ENCODE results near the gene GPC1.

The GPC1 gene

DNA sequence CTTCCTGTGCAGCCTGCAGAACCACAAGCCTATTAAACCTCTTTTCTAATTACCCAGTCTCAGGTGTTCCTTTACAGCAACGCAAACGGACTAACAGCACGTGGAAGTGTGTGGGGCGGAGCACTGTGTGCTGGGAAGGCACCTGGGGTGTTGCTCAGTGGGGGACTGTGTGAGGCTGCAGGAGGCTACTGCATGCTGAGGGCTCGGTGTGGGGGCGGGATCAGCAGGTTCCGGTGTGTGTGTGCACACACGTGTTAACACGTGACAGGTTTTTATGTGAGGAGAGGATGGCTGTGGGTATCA lies 63.4 kb downstream of the GPC1 start:
- H3K36me3 ChIP-seq (replicated peaks; ENCODE audit: low read depth, low read length), result peaks cover 10% of the 10 kb centered on the region
- no peak overlapping the region for H3K9ac ChIP-seq (ENCODE audit: low read length)
- H3K9me3 ChIP-seq (ENCODE audit: insufficient read depth, low read length), result no peaks in the 10 kb centered on the region
- no peak overlapping the region for H3K27ac ChIP-seq (ENCODE audit: low read length)
- no peak overlapping the region for H2AFZ ChIP-seq (ENCODE audit: low read depth, low read length)
- TF ChIP-seq, protein P1, sequence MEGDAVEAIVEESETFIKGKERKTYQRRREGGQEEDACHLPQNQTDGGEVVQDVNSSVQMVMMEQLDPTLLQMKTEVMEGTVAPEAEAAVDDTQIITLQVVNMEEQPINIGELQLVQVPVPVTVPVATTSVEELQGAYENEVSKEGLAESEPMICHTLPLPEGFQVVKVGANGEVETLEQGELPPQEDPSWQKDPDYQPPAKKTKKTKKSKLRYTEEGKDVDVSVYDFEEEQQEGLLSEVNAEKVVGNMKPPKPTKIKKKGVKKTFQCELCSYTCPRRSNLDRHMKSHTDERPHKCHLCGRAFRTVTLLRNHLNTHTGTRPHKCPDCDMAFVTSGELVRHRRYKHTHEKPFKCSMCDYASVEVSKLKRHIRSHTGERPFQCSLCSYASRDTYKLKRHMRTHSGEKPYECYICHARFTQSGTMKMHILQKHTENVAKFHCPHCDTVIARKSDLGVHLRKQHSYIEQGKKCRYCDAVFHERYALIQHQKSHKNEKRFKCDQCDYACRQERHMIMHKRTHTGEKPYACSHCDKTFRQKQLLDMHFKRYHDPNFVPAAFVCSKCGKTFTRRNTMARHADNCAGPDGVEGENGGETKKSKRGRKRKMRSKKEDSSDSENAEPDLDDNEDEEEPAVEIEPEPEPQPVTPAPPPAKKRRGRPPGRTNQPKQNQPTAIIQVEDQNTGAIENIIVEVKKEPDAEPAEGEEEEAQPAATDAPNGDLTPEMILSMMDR (IDR thresholded peaks at IDR 0.05; ENCODE audit: low read depth, low read length), result no peak
- no peak for TF ChIP-seq EZH2phosphoT487 (IDR thresholded peaks at IDR 0.05; ENCODE audit: low read depth)
- no peaks in the 10 kb centered on the region for H3K79me2 ChIP-seq (ENCODE audit: low read length)
- H3K4me1 ChIP-seq (ENCODE audit: low read length), result no peaks in the 10 kb centered on the region
- H4K20me1 ChIP-seq (ENCODE audit: insufficient read depth, low read length), result no peaks in the 10 kb centered on the region
- H3K27me3 ChIP-seq (ENCODE audit: low read depth, low read length), result no peaks in the 10 kb centered on the region
- no peak overlapping the region for H3K4me3 ChIP-seq (ENCODE audit: low read length)
- no peak overlapping the region for H3K4me2 ChIP-seq (ENCODE audit: low read length)

DNA sequence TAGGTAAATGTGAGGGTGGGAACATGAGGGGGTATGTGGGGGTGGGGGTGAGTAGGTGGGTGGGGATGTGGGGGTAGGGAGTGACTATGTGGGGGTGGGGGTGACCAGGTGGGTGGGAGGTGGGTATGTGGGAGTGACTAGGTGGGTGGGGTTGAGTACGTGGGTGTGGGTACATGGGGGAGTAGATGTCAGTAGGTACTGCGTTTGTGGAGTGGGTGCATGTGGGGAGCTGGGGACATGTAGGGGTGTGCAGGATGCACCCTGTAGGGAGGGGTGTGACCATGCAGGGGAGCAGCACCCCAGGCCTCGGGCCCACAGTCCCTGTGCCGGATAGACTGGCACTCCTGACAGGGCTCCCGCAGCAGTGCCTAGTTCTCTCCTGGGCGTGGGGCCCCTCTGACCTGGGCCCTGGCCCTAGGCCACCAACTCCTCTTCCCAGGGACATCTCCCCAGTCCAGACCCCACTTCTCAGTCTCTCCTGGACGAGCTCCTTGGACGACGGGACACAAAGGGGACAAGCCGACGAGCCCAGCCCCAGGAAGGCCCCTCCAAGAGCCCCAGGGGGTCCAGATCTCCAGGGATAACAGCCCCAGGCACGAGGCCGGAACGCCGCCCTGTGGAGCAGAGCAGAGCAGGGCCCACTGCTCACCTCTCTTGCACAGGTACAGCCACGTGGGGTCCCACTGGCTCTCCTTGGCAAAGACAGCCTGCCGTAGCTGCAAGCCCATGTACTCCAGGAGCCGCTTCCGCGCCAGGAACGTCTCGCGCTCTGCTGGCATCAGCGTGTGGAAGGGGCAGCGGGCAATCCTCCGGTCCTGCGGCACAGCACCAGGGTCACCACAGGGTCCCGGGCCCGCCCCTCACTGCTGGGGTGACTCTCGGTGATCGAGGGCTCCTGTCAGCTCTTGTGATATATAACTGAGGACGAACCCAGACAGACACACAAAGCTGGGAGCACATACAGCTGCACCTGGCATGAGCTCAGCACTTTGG lies 64.1 kb downstream of the GPC1 start:
- Histone ChIP-seq H4K20me1 (ENCODE audit: insufficient read depth, low read length) (no peaks in the 10 kb centered on the region), H3K27ac (ENCODE audit: low read length) (no peak overlapping the region), H3K4me2 (ENCODE audit: low read length) (no peak overlapping the region), H3K36me3 (replicated peaks; ENCODE audit: low read depth, low read length) (peaks cover 3% of the 10 kb centered on the region), H3K79me2 (ENCODE audit: low read length) (no peaks in the 10 kb centered on the region), H3K27me3 (ENCODE audit: low read depth, low read length) (no peaks in the 10 kb centered on the region), H2AFZ (ENCODE audit: low read depth, low read length) (no peak overlapping the region), H3K9ac (ENCODE audit: low read length) (no peak overlapping the region), H3K4me3 (ENCODE audit: low read length) (no peak overlapping the region), H3K9me3 (ENCODE audit: insufficient read depth, low read length) (no peaks in the 10 kb centered on the region), H3K4me1 (ENCODE audit: low read length) (no peaks in the 10 kb centered on the region)
- TF ChIP-seq, protein P1 (IDR thresholded peaks at IDR 0.05; ENCODE audit: low read depth, low read length), result no peak
- TF ChIP-seq EZH2phosphoT487 (IDR thresholded peaks at IDR 0.05; ENCODE audit: low read depth), result no peak

DNA sequence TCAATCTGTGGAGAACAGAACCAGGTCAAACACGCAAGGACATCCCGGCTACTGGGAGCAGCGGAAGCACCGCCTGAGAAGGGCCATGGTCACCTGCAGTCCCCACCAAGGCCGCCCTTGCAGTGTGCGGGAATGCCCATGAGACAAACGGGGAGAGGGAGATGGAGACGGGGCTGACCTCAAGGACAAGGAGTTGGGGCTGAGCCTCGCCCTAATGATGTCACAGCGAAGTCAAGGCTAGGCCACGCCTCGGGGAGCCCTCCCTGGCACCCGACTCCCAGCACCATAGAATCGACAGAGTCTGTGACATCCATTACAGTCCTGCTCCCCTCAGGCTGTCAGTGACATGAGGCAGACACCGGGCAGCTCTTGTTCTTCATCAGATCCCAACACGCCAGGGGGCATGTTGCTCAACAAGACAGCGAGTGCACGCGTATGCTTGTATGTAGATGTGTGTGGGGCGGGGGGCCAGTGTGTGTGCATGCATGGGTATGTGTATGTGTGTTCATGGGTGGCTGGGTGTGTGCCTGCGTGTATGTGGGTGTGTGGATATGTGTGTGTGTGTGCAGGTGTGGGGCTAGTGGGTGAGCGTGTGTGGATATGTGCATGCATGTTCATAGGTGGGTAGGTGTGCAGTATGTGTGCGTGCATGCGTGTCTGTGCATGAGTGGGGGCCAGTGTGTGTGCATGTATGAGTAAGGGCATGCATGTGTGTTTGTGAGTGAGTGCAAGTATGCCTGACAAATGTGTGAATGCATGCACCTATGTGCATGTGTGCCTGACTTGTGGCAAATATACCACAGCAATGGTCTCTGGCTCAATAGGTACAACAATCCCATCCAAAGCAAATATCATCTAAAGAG lies 65.3 kb downstream of the GPC1 start:
- Histone ChIP-seq H3K36me3 (replicated peaks; ENCODE audit: low read depth, low read length) (peaks cover 3% of the 10 kb centered on the region), H2AFZ (ENCODE audit: low read depth, low read length) (no peak overlapping the region), H3K9ac (ENCODE audit: low read length) (no peak overlapping the region), H3K27me3 (ENCODE audit: low read depth, low read length) (no peaks in the 10 kb centered on the region), H3K4me1 (ENCODE audit: low read length) (no peaks in the 10 kb centered on the region), H3K27ac (ENCODE audit: low read length) (no peak overlapping the region), H3K4me2 (ENCODE audit: low read length) (no peak overlapping the region), H3K4me3 (ENCODE audit: low read length) (no peak overlapping the region), H3K79me2 (ENCODE audit: low read length) (no peaks in the 10 kb centered on the region), H4K20me1 (ENCODE audit: insufficient read depth, low read length) (no peaks in the 10 kb centered on the region), H3K9me3 (ENCODE audit: insufficient read depth, low read length) (no peaks in the 10 kb centered on the region)
- TF ChIP-seq, protein P1 (IDR thresholded peaks at IDR 0.05; ENCODE audit: low read depth, low read length), result no peak
- no peak for TF ChIP-seq EZH2phosphoT487 (IDR thresholded peaks at IDR 0.05; ENCODE audit: low read depth)

DNA sequence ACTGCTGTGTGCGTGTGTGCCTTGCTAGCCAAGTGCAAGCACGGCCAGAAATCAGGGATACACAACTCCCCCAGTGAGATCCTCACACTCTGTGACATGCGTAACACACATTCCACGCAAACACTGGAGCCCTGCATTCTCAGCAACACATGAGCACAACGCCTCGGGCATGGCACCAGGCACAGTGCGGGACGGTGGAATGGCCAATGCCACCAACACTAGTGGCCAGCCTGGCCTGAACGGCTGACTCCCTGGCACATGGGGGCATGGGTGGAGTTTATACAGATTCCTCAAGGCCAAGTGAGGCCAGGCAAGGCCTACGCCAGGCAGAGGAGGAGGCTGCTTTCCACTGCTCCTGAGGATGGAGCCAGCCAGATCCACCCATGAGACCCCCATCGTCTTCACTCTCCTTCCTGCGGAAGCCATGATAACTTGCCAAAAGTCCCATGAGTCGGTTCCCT lies 66.1 kb downstream of the GPC1 start:
- Histone ChIP-seq H3K9ac (ENCODE audit: low read length) (no peak overlapping the region), H3K27me3 (ENCODE audit: low read depth, low read length) (no peaks in the 10 kb centered on the region), H3K36me3 (replicated peaks; ENCODE audit: low read depth, low read length) (peaks cover 2% of the 10 kb centered on the region), H3K27ac (ENCODE audit: low read length) (no peak overlapping the region), H3K79me2 (ENCODE audit: low read length) (no peaks in the 10 kb centered on the region), H3K4me3 (ENCODE audit: low read length) (no peak overlapping the region), H3K4me2 (ENCODE audit: low read length) (no peak overlapping the region), H3K4me1 (ENCODE audit: low read length) (no peaks in the 10 kb centered on the region), H3K9me3 (ENCODE audit: insufficient read depth, low read length) (no peaks in the 10 kb centered on the region), H2AFZ (ENCODE audit: low read depth, low read length) (no peak overlapping the region), H4K20me1 (ENCODE audit: insufficient read depth, low read length) (no peaks in the 10 kb centered on the region)
- TF ChIP-seq, protein P1 (IDR thresholded peaks at IDR 0.05; ENCODE audit: low read depth, low read length), result no peak
- no peak for TF ChIP-seq EZH2phosphoT487 (IDR thresholded peaks at IDR 0.05; ENCODE audit: low read depth)

All from OCI-LY3 (cell line).